Right lobe of liver (tissue), 4 donors: ENCODE measurements around the gene ZNF592.

ENCODE experiments used
- POLR2A ChIP-seq: fragments of 450-650 bp; IDR thresholded peaks from one replicate; pipeline ENCODE4 v1.6.1; 2017; ENCODE audit warnings: antibody characterized with exemption, mild to moderate bottlenecking
- TF ChIP-seq, protein P1 (sequence below), 4 donors: fragments of 200-600 bp in 3 of 4; fragments of 450-650 bp in 1 of 4; IDR thresholded peaks; one replicate each; pipeline versions ENCODE4 v1.5.1 to v1.8.0; 2016 to 2022; ENCODE audit warnings: antibody characterized with exemption in 4 of 4, mild to moderate bottlenecking in 2 of 4
- donor health status: DM: no; HTN: no; CAD: no.
- donor health status: DM: no; HTN: no; CAD: no.
- donor health status: DM: no; HTN: yes; CAD: no.

DNA sequence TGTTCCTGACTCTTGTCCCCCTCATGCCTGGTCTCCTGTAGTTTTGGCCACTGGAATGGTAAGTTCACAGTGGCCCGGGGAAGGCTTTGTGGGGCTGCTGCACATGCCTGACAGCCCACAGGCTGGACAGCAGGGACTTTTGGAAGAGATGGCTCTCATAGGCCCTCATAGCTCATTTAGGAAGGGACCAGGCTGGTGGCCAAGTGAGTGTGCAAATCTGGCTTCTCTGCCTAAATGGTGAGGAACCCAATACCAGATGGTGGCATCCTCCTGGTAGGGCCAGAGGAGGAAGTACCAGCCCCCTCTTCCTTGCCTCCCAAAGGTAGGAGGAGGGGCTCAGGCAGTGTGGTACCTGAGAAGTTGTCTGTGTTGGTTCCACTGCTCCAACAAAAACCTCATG lies 94.4 kb downstream of the ZNF592 start:
- TF ChIP-seq, protein P1, sequence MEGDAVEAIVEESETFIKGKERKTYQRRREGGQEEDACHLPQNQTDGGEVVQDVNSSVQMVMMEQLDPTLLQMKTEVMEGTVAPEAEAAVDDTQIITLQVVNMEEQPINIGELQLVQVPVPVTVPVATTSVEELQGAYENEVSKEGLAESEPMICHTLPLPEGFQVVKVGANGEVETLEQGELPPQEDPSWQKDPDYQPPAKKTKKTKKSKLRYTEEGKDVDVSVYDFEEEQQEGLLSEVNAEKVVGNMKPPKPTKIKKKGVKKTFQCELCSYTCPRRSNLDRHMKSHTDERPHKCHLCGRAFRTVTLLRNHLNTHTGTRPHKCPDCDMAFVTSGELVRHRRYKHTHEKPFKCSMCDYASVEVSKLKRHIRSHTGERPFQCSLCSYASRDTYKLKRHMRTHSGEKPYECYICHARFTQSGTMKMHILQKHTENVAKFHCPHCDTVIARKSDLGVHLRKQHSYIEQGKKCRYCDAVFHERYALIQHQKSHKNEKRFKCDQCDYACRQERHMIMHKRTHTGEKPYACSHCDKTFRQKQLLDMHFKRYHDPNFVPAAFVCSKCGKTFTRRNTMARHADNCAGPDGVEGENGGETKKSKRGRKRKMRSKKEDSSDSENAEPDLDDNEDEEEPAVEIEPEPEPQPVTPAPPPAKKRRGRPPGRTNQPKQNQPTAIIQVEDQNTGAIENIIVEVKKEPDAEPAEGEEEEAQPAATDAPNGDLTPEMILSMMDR (IDR thresholded peaks at IDR 0.05): no peak
- TF ChIP-seq POLR2A: no peak
